HEK293 (cell line): ENCODE measurements around the gene HBG2.

Experiments used
- CTCF ChIA-PET: fragments of 350-600 bp; formaldehyde crosslinking; extraction: SDS; loops from one replicate; lab custom pipeline; 2021; ENCODE audit warnings: antibody characterized with exemption; lab: Yijun Ruan, JAX
- POLR2A ChIA-PET: fragments of 300-600 bp; formaldehyde crosslinking; extraction: SDS; loops from one replicate; lab custom pipeline; 2020; ENCODE audit warnings: antibody characterized with exemption, inconsistent platforms; lab: Yijun Ruan, JAX
- H3K27ac ChIP-seq: fragments of 200-500 bp; sonication (Bioruptor generic); 2 replicates; pipeline ENCODE4 v1.5.1; 2014; ENCODE audit warnings: low read depth, low read length, control low read depth, inconsistent platforms; ENCODE audit errors: extremely low read depth
- H3K36me3 ChIP-seq, 2 experiments: fragments of 200-500 bp in 1 of 2; sonication (Bioruptor generic) in 1 of 2; 1 replicate in 1 of 2; 2 replicates in 1 of 2; pipeline ENCODE4 v1.5.1; 2014 to 2017; ENCODE audit warnings: inconsistent platforms in 2 of 2, low read length in 2 of 2; ENCODE audit not compliant: control insufficient read depth in 2 of 2, insufficient read depth in 1 of 2
- H3K4me1 ChIP-seq: fragments of 200-500 bp; sonication (Bioruptor generic); 2 replicates; pipeline ENCODE4 v1.5.1; 2014; ENCODE audit warnings: mild to moderate bottlenecking, low read length, inconsistent platforms; ENCODE audit not compliant: control insufficient read depth, insufficient read depth
- H3K4me3 ChIP-seq: 2 replicates; pipeline ENCODE4 v1.5.1; 2011; ENCODE audit warnings: low read depth, mild to moderate bottlenecking, control low read depth, low read length, moderate library complexity
- H3K9me3 ChIP-seq: fragments of 200-500 bp; sonication (Bioruptor generic); 2 replicates; pipeline ENCODE4 v1.5.1; 2014; ENCODE audit warnings: low read depth, low read length, inconsistent platforms; ENCODE audit not compliant: control insufficient read depth, insufficient read depth
- HIC1 ChIP-seq: fragments of 450-650 bp; formaldehyde crosslinking; IDR thresholded peaks from 2 replicates; pipeline ENCODE4 v1.5.1; 2016; ENCODE audit warnings: missing biosample characterization, missing genetic modification characterization
- KLF16 ChIP-seq: fragments of 450-650 bp; formaldehyde crosslinking; IDR thresholded peaks from 2 replicates; pipeline ENCODE4 v1.5.1; 2017; ENCODE audit warnings: missing biosample characterization, missing genetic modification characterization
- KLF8 ChIP-seq: fragments of 450-650 bp; formaldehyde crosslinking; IDR thresholded peaks from 2 replicates; pipeline ENCODE4 v1.5.1; 2016; ENCODE audit warnings: missing biosample characterization, missing genetic modification characterization
- ZBTB11 ChIP-seq: fragments of 450-650 bp; formaldehyde crosslinking; conservative IDR thresholded peaks from 2 replicates; pipeline ENCODE4 v1.5.1; 2016; ENCODE audit warnings: low read depth, missing biosample characterization, missing genetic modification characterization
- ZBTB48 ChIP-seq: fragments of 450-650 bp; formaldehyde crosslinking; IDR thresholded peaks from 2 replicates; pipeline ENCODE4 v1.5.1; 2016; ENCODE audit warnings: missing biosample characterization, missing genetic modification characterization
- ZBTB6 ChIP-seq: fragments of 450-650 bp; formaldehyde crosslinking; IDR thresholded peaks from 2 replicates; pipeline ENCODE4 v1.5.1; 2017; ENCODE audit warnings: missing biosample characterization, missing genetic modification characterization
- ZNF138 ChIP-seq: fragments of 450-650 bp; formaldehyde crosslinking; IDR thresholded peaks from 2 replicates; pipeline ENCODE4 v1.5.1; 2016; ENCODE audit warnings: missing biosample characterization, missing genetic modification characterization, borderline replicate concordance
- ZNF211 ChIP-seq: fragments of 450-650 bp; formaldehyde crosslinking; IDR thresholded peaks from 2 replicates; pipeline ENCODE4 v1.5.1; 2016; ENCODE audit warnings: low read depth, missing biosample characterization, missing genetic modification characterization
- ZNF324 ChIP-seq: fragments of 450-650 bp; formaldehyde crosslinking; IDR thresholded peaks from 2 replicates; pipeline ENCODE4 v1.5.1; 2016; ENCODE audit warnings: missing biosample characterization, missing genetic modification characterization
- ZNF488 ChIP-seq: fragments of 450-650 bp; formaldehyde crosslinking; IDR thresholded peaks from 2 replicates; pipeline ENCODE4 v1.5.1; 2016; ENCODE audit warnings: missing biosample characterization, missing genetic modification characterization
- ZNF561 ChIP-seq: fragments of 450-650 bp; IDR thresholded peaks from 2 replicates; pipeline ENCODE4 v1.5.1; 2018; ENCODE audit warnings: missing biosample characterization, missing genetic modification characterization, borderline replicate concordance
- ZNF626 ChIP-seq: fragments of 450-650 bp; sonication (Bioruptor Pico); formaldehyde crosslinking; IDR thresholded peaks from 2 replicates; pipeline ENCODE4 v1.5.1; 2018; ENCODE audit warnings: missing biosample characterization, missing genetic modification characterization, inconsistent platforms
- ZNF768 ChIP-seq: fragments of 450-650 bp; formaldehyde crosslinking; IDR thresholded peaks from 2 replicates; pipeline ENCODE4 v1.5.1; 2018; ENCODE audit warnings: missing biosample characterization, mild to moderate bottlenecking, missing genetic modification characterization
- ZSCAN18 ChIP-seq: fragments of 450-650 bp; formaldehyde crosslinking; IDR thresholded peaks from 2 replicates; pipeline ENCODE4 v1.5.1; 2016; ENCODE audit warnings: missing biosample characterization, missing genetic modification characterization

Gene HBG2

GRCh38 chr11:5246772-5247471 is 7.7 kb downstream of the HBG2 start:
- no peaks in the 10 kb centered on the region for H3K9me3 ChIP-seq
- H3K27ac ChIP-seq, result no peak overlapping the region
- ChIA-PET POLR2A (no interaction called here), CTCF (no interaction called here)
- TF ChIP-seq ZNF561 (tag by site-specific recombination) (no peak), KLF16 (tag by site-specific recombination) (no peak), ZNF626 (no peak), KLF8 (tag by site-specific recombination) (no peak), HIC1 (tag by site-specific recombination) (no peak), ZBTB48 (no peak), ZNF768 (no peak), ZNF488 (tag by site-specific recombination) (no peak), ZNF138 (tag by site-specific recombination) (no peak), ZSCAN18 (tag by site-specific recombination) (no peak), ZBTB6 (tag by site-specific recombination) (no peak), ZNF211 (tag by site-specific recombination) (no peak), ZNF324 (tag by site-specific recombination) (no peak)
- no peak overlapping the region for H3K4me3 ChIP-seq
- no peaks in the 10 kb centered on the region for H3K4me1 ChIP-seq
- H3K36me3 ChIP-seq, result no peaks in the 10 kb centered on the region

- TF ChIP-seq ZBTB11 (tag by site-specific recombination), result no peak
- TF ChIP-seq ZSCAN18 (tag by site-specific recombination), result no peak
- Histone ChIP-seq H3K27ac (no peak overlapping the region), H3K4me1 (no peaks in the 10 kb centered on the region), H3K9me3 (no peaks in the 10 kb centered on the region), H3K4me3 (no peak overlapping the region), H3K36me3 (no peaks in the 10 kb centered on the region)
- CTCF ChIA-PET, result no interaction called here
- POLR2A ChIA-PET, result no interaction called here
These were observed 9.4 kb downstream of the HBG2 start for GRCh38 chr11:5245155-5245554.
